Measurements from ENCODE around the gene NDUFAF8. TPM values are rescaled to one million over a fixed set of nuclear protein-coding genes. Genes with fewer than 3 reads are reported as not detected.

Gene NDUFAF8
- 10 to 100 TPM; 75.7 to 77.0 TPM for total RNA-seq

GRCh38 chr17:81238815-81239713, at the start of gene NDUFAF8, which contains the start of gene TEPSIN:
Gene NDUFAF8 (plus strand): TSS chr17:81239318. CDS start chr17:81239364, 46 bp downstream.
Gene TEPSIN (minus strand): TSS chr17:81239055. CDS start chr17:81239033, 22 bp downstream.
- peak; percentile 98 for DNase-seq
- H3K27ac Mint-ChIP-seq, result peak within 1 kb of the TSS; percentile 96
- H3K9me3 Mint-ChIP-seq, result no peaks in the 10 kb centered on the region
- H3K4me3 Mint-ChIP-seq, result peak within 1 kb of the TSS; percentile 90
- H3K27me3 Mint-ChIP-seq (ENCODE audit: low read depth), result no peaks in the 10 kb centered on the region
- H3K4me1 Mint-ChIP-seq (ENCODE audit: low read depth), result peaks cover 37% of the 10 kb centered on the region
- H3K36me3 Mint-ChIP-seq (ENCODE audit: low read depth), result peaks cover 14% of the 10 kb centered on the region
- CTCF ChIA-PET, result interaction anchor here (0.6 to 1.3 kb wide), 3 partner anchors 137 to 246 kb away, joined by 4 to 5 read pairs (median 4); no protein-coding TSS in a partner anchor
- intact Hi-C loops (cut with micrococcal nuclease), result loop anchor here (1.0 to 5.0 kb wide), 6 partner anchors 16 to 1137 kb away; partner anchors contain the start of genes GAA and SLC38A10

GRCh38 chr17:81189670-81190530, 49.2 kb upstream of the NDUFAF8 start:
- Mint-ChIP-seq H3K27ac (no peak overlapping the region), H3K9me3 (no peaks in the 10 kb centered on the region), H3K27me3 (ENCODE audit: low read depth) (no peaks in the 10 kb centered on the region), H3K4me3 (no peak overlapping the region), H3K36me3 (ENCODE audit: low read depth) (no peaks in the 10 kb centered on the region), H3K4me1 (ENCODE audit: low read depth) (no peaks in the 10 kb centered on the region)
- DNase-seq, result no peak
- CTCF ChIA-PET, result interaction anchor here (0.8 kb wide), 1 partner anchor 45 kb away, joined by 3 read pairs; no protein-coding TSS in a partner anchor
- intact Hi-C loops (cut with micrococcal nuclease), result no loop called here

- intact Hi-C loops (cut with micrococcal nuclease), result no loop called here
- Mint-ChIP-seq H3K27me3 (ENCODE audit: low read depth) (no peaks in the 10 kb centered on the region), H3K9me3 (no peaks in the 10 kb centered on the region), H3K36me3 (ENCODE audit: low read depth) (no peaks in the 10 kb centered on the region), H3K4me3 (no peak overlapping the region), H3K27ac (no peak overlapping the region), H3K4me1 (ENCODE audit: low read depth) (no peaks in the 10 kb centered on the region)
- no peak for DNase-seq
- CTCF ChIA-PET, result no interaction called here
Observed at GRCh38 chr17:81190591-81190990, 48.5 kb upstream of the NDUFAF8 start.

- H3K27me3 Mint-ChIP-seq (ENCODE audit: low read depth), result no peaks in the 10 kb centered on the region
Observed at GRCh38 chr17:81191116-81191515, 48.0 kb upstream of the NDUFAF8 start.

GRCh38 chr17:81191646-81192045, 47.5 kb upstream of the NDUFAF8 start:
- intact Hi-C loops (cut with micrococcal nuclease), result no loop called here
- no peaks in the 10 kb centered on the region for H3K27me3 Mint-ChIP-seq (ENCODE audit: low read depth)
- no peak overlapping the region for H3K27ac Mint-ChIP-seq
- no peak overlapping the region for H3K4me3 Mint-ChIP-seq
- no peaks in the 10 kb centered on the region for H3K36me3 Mint-ChIP-seq (ENCODE audit: low read depth)
- H3K4me1 Mint-ChIP-seq (ENCODE audit: low read depth), result no peaks in the 10 kb centered on the region
- CTCF ChIA-PET, result no interaction called here
- H3K9me3 Mint-ChIP-seq, result no peaks in the 10 kb centered on the region
- no peak for DNase-seq

More at GRCh38 chr17:81191116-81191515, 48.0 kb upstream of the NDUFAF8 start:
- H3K4me1 Mint-ChIP-seq (ENCODE audit: low read depth), result no peaks in the 10 kb centered on the region
- H3K36me3 Mint-ChIP-seq (ENCODE audit: low read depth), result no peaks in the 10 kb centered on the region
- intact Hi-C loops (cut with micrococcal nuclease), result no loop called here
- H3K4me3 Mint-ChIP-seq, result no peak overlapping the region
- no peak for DNase-seq
- CTCF ChIA-PET, result no interaction called here
- H3K27ac Mint-ChIP-seq, result no peak overlapping the region
- H3K9me3 Mint-ChIP-seq, result no peaks in the 10 kb centered on the region

GRCh38 chr17:81192386-81193050, 46.6 kb upstream of the NDUFAF8 start:
- no peak for DNase-seq
- H3K4me1 Mint-ChIP-seq (ENCODE audit: low read depth), result no peaks in the 10 kb centered on the region
- no peak overlapping the region for H3K27ac Mint-ChIP-seq
- no peak overlapping the region for H3K4me3 Mint-ChIP-seq
- no peaks in the 10 kb centered on the region for H3K9me3 Mint-ChIP-seq
- H3K27me3 Mint-ChIP-seq (ENCODE audit: low read depth), result no peaks in the 10 kb centered on the region
- no peaks in the 10 kb centered on the region for H3K36me3 Mint-ChIP-seq (ENCODE audit: low read depth)
- CTCF ChIA-PET, result no interaction called here
- intact Hi-C loops (cut with micrococcal nuclease), result no loop called here

GRCh38 chr17:81193051-81193410, 46.1 kb upstream of the NDUFAF8 start:
- Mint-ChIP-seq H3K9me3 (no peaks in the 10 kb centered on the region), H3K4me3 (no peak overlapping the region), H3K27me3 (ENCODE audit: low read depth) (no peaks in the 10 kb centered on the region), H3K36me3 (ENCODE audit: low read depth) (no peaks in the 10 kb centered on the region), H3K27ac (no peak overlapping the region), H3K4me1 (ENCODE audit: low read depth) (no peaks in the 10 kb centered on the region)
- intact Hi-C loops (cut with micrococcal nuclease), result no loop called here
- CTCF ChIA-PET, result no interaction called here
- DNase-seq, result no peak

- Mint-ChIP-seq H3K9me3 (no peaks in the 10 kb centered on the region), H3K27ac (no peak overlapping the region), H3K4me1 (ENCODE audit: low read depth) (no peaks in the 10 kb centered on the region), H3K36me3 (ENCODE audit: low read depth) (no peaks in the 10 kb centered on the region), H3K27me3 (ENCODE audit: low read depth) (no peaks in the 10 kb centered on the region), H3K4me3 (no peak overlapping the region)
- intact Hi-C loops (cut with micrococcal nuclease), result no loop called here
- no peak for DNase-seq
- CTCF ChIA-PET, result no interaction called here
Observed at GRCh38 chr17:81193470-81194224, 45.5 kb upstream of the NDUFAF8 start.

GRCh38 chr17:81194225-81194760, 44.8 kb upstream of the NDUFAF8 start:
- Mint-ChIP-seq H3K27ac (no peak overlapping the region), H3K27me3 (ENCODE audit: low read depth) (no peaks in the 10 kb centered on the region), H3K4me3 (no peak overlapping the region), H3K9me3 (no peaks in the 10 kb centered on the region), H3K36me3 (ENCODE audit: low read depth) (no peaks in the 10 kb centered on the region), H3K4me1 (ENCODE audit: low read depth) (no peaks in the 10 kb centered on the region)
- CTCF ChIA-PET, result no interaction called here
- no peak for DNase-seq
- intact Hi-C loops (cut with micrococcal nuclease), result no loop called here

GRCh38 chr17:81194941-81195901, 43.9 kb upstream of the NDUFAF8 start:
- DNase-seq, result no peak
- CTCF ChIA-PET, result no interaction called here
- H3K36me3 Mint-ChIP-seq (ENCODE audit: low read depth), result no peaks in the 10 kb centered on the region
- no peak overlapping the region for H3K4me3 Mint-ChIP-seq
- H3K4me1 Mint-ChIP-seq (ENCODE audit: low read depth), result no peaks in the 10 kb centered on the region
- no peaks in the 10 kb centered on the region for H3K9me3 Mint-ChIP-seq
- no peaks in the 10 kb centered on the region for H3K27me3 Mint-ChIP-seq (ENCODE audit: low read depth)
- intact Hi-C loops (cut with micrococcal nuclease), result no loop called here
- no peak overlapping the region for H3K27ac Mint-ChIP-seq
